ENCODE results near the gene ADGRF4.

Gene ADGRF4, protein sequence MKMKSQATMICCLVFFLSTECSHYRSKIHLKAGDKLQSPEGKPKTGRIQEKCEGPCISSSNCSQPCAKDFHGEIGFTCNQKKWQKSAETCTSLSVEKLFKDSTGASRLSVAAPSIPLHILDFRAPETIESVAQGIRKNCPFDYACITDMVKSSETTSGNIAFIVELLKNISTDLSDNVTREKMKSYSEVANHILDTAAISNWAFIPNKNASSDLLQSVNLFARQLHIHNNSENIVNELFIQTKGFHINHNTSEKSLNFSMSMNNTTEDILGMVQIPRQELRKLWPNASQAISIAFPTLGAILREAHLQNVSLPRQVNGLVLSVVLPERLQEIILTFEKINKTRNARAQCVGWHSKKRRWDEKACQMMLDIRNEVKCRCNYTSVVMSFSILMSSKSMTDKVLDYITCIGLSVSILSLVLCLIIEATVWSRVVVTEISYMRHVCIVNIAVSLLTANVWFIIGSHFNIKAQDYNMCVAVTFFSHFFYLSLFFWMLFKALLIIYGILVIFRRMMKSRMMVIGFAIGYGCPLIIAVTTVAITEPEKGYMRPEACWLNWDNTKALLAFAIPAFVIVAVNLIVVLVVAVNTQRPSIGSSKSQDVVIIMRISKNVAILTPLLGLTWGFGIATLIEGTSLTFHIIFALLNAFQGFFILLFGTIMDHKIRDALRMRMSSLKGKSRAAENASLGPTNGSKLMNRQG

DNA sequence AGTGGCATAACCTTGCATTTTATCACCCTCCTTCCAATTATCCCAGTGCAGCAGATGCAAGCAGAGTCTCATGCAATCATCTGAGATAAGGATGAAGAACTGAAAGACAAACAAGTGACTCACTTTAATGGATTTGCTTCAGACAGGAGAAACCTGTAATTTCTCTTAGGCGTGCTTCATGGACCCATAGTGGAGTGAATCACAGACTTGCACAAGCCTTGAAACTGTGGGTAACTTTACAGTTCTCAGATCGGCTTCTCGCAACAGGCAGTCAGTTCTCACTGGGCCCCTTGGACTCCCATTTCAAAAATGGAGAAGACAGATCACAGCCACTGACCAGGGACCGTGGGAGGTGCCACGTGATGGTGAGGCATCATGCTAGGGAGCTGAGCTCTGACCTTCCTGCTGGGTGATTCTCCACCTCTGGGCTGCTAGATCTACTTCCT lies at the start of gene ADGRF4:
TSS of gene ADGRF4 (plus strand) at position 239 of the 446 bp plus-strand sequence. CDS start 8,666 bp downstream, outside the sequence.
- DNase-seq (ENCODE audit: low spot score), result no peak

DNA sequence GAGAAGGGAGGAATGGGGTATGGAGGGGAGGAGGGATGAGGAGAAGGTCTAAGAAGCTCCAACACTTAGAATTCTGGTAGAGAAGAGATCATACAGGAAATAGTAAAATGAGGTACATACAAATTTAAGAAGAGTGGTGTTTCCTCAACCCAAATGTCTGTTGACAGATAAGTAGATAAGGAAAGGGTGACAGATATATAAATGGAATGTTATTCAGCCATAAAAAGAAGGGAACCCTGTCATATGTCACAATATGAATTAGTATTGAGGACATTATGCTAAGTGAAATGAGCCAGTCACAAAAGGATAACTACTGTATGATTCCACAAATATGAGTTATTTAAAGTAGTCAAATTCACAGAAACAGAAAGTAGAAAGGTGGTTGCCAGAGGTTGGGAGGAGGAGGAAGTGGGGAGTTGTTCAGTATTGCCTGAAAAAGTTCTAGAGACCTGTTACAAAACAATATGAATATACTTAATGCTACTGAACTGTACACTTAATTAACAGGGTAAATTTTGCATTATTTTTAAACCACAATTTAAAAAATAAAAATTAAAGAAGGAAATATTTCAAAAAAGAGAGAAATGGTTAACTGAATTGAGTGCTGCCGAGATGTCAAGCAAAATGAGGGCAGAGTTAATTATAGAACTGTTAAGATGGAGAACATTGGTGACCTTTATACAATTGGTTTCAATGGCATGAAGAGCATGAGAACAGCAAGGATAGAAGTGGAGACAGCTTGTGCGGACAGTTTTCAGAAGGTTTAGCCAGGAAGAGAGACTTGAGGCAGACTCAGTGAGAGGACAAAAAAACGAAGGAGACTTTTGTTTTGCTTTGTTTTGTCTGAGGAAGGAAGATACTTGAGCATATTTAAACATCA lies 47.6 kb upstream of the ADGRF4 start:
- no peak for DNase-seq (ENCODE audit: low spot score)

DNA sequence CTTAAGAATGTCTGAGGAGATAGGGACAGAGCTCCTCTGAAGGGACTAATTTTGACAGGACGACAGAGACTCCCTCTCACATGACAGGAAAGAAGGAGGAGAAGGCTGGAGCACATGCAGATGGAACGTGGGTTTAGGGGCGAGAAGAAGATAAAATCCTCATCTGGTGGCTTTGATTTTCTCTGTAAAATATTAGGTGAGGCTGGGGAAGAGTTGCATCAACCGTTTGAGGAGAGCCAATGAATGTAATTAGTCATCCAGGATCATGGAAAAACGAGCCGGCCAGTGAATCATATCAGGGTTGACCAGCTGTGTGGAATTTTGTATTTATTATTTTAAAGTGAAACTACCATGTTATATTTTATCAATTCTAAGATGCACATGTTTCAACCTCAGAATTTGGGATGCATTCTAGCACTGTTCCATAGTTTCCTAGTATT lies 46.9 kb upstream of the ADGRF4 start:
- DNase-seq (ENCODE audit: low spot score), result peak; percentile 39

DNA sequence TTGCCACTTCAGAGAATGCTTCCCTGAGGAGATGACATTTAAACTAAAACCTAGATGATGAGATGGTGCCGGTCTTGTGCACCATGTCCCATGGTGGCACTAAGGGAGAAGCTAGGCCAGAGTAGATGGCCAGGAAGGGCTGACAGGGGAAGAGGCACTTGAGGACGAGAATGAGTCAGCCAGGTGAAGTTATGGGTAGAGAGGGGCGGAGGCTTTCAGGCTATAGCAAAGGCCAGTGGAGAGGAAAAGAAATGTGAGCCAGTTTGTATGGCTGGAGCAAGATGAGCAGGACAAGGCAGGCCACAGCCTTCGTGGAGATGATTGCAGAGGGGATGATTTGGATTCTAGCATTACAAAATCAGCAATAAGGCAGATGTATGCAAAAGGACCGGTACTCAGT lies 44.7 kb upstream of the ADGRF4 start:
- DNase-seq (ENCODE audit: low spot score), result no peak

DNA sequence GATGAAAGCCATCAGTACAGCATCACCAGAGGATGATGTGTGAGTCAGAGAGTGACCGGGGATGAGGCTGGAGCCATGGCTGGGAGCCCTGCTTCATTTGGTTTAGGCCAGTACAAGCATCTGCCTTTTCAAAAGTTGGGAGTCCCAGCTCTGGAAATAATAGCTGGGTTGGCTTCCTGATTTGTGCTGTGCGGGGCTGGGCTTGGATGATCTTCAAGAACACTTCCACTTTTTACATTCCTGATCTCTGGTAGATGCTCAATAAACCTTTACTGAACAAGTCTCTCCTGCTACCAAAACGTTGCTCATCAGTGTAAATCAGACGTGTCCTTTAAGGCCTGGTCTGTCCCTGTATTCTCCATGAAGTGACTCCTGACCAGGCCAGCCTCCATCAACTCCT lies 44.1 kb upstream of the ADGRF4 start:
- no peak for DNase-seq (ENCODE audit: low spot score)

DNA sequence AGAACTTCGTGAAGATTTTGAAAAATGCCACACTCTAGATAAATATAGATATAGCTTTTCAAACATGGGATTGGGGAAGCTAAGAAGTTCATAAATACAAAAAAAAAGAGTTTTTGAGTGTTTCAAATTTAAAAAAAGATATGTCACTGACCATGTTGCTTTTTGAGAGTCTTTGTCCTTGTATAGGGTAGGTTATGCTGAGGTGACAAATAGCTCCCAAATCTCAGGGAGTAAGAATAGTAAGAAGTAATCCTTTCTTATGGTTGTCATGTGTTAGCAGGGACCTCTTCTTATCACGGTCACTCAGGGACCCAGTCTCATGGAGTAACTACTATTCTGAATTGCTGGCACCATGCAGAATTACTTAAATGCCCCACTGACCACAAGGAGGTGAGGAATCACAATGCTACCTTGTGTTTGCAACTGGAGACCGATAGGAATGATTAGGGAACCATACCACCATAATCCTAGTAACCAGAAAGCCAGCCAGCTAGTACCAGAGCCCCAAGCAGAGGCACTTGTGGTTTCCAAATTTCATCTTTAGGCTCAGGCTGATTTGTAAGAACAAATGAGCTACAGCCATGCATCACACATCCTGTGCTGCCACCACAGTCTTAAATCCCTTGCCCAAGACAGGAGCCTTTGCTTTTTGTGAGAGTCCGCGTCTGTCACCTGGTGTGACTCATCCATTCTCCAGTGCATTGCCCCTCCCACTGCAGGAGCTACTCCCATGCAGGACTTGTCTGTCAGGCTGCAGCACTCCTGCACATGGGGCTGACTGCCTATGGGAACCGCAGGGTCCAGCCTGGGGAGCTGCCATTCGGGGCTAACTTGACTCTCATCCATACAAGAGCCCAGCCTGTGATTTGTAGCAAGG lies 42.4 kb upstream of the ADGRF4 start:
- peak; percentile 63 for DNase-seq (ENCODE audit: low spot score)

DNA sequence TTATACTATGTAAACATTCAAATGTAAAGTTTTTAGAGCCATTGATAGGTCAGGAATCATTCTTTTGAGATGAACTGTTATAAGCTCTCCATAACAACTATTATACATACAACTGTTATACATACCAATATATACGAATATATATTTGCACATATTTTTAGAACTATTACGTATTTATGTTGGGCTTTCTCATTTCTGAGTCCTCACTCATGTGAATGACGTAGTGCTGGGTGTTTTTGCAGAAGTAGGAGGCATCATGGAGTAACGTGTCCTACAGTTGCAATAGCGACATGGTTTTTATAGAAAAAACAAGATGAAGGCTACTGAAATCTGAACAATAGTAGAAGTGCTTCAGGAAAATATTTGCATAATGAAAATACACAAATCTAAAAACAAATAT lies 36.4 kb upstream of the ADGRF4 start:
- no peak for DNase-seq (ENCODE audit: low spot score)

DNA sequence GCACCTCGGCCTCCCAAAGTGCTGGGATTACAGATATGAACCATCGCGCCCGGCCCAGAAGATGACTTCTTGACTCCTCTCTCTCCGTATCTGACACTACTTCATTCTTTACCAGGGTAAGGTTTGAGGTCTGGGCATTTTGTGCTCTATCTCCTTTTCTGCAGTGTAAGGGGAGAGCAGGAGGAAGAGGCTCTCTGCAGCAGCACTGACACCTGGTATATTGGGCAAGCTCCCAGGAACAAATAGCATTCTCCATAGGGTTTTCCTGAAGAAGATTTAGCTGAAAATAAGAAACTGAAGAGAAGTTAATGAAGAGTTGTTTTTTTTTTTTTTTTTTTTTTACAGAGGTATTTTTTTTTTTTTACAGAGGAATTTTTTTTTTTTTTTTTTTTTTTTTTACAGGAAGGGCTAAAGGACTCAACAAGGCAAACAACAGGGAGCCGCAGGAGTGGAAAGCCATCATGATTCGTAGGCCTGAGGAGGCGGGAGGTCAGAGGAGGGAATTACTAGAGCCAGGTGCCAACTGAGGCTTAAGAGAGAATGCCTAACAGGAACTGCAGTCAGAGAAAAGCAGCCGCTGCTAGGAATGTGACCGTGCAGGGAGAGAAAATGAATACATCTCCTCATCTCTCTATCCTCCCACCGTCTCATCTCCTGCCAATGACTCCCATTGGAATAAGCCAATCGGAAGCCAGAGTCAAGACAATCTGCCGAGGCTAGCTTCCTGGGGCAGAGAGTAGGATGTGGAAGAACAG lies 34.7 kb upstream of the ADGRF4 start:
- no peak for DNase-seq (ENCODE audit: low spot score)

DNA sequence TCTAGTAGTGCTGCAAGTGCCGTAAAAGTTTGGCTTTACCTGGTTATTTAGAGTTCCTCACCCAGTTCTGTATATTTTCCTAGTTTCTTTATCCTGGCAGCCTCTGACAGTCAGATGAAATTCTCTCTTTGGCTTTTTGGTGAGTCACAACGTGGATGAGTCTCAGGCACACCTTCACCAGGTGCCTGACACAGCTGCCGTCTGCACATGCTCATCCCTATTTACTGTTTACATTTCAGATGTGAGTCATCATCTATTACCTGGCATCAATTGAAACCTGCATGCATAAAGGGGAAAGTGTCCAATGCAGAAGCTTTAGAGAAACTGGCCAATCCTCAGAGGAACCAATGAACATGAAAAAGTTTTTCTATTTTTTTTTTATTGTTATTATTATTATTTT lies 33.3 kb upstream of the ADGRF4 start:
- DNase-seq (ENCODE audit: low spot score), result no peak

DNA sequence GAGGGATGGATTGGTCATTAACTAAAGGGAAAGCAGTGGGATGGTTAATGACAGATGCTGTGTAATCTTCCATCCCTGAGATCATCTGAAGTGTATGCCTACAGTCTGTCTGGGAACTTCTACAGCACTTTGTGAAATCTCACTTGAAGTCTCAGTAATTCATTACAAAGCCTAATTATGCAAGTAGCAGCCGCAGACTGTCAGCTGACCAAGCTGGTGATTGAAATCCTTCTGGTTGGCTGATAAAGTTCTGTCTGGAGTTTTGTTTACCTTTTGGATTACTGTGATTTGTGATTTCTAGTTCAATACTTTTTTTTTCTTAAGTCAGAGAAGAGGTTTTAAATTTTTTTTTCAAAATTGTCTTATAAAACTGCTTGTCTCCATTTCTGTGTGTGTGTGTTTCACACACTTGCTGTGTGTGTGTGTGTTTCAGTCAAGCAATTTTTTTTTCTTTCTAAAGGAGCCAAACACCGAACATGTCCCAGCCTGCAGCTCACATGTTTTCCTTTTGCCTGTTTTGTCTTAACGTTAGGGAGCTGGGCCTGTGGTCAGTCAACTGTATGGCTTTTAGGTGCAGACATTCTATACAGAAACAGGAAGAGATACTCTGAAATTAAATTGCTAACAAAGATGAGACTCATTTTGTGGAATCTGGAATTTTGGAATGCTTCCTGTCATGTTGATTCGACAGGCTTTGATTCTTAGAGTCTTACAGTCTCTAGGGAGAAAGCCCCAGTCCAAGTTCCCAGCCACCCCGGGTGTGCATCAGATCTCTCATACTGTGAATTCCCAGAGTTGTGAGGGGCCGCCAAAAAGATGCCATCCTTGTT lies 28.5 kb upstream of the ADGRF4 start:
- no peak for DNase-seq (ENCODE audit: low spot score)

DNA sequence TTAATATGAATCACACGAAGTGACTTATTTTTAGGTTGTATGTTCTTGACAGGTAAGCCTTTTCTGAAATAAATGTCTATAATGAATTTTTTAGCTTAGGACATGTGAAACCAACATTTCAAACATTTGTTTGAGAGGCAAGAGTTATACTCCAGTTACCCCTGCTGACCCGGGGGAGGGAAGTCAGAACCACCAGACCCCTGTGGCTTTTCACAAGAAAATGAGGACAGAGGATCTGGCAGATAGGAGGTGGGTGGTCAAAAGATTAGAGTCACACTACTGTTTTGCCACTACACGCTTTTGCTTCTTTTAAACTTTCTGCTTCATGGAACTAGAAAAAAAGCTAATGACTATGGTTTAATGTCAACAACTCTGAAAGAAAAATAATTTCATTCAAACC lies 27.5 kb upstream of the ADGRF4 start:
- no peak for DNase-seq (ENCODE audit: low spot score)

DNA sequence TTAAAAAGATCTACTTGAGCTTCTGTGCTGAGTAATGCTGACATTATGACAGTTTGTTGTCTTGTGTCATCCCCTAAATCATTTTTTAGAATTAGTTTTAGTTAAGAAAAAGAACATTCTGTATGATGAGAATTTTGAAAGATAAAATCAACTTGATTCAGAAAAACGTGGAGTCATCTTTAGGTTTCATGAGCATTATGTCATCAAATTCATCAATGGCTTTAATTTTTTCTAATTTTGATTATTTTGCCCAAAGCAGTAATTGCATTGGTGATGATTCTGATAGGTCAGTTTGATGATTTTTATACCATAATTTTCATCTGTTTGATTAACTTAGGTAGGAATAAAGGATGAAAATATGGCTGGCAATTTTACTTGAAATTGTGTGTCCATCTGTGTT lies 26.6 kb upstream of the ADGRF4 start:
- DNase-seq (ENCODE audit: low spot score), result no peak

DNA sequence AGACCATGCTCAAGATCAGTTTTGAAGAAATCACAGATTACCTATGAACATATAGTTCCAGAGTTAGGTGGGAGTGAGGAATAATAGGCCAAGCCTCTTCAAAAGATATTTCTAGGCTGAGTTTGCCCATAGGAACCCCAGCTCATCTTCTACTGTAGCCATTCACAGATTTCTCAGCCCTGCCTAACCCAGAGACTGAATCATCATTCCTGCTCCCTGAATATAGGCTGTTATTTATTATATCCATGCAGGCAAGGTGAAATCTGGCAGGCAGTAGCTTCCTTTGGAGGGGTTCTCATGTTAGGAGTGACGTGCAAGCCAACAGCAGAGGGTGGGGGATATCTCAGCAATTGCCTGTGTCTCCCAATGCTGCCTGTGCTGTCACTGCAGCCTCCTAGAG lies 25.6 kb upstream of the ADGRF4 start:
- no peak for DNase-seq (ENCODE audit: low spot score)

DNA sequence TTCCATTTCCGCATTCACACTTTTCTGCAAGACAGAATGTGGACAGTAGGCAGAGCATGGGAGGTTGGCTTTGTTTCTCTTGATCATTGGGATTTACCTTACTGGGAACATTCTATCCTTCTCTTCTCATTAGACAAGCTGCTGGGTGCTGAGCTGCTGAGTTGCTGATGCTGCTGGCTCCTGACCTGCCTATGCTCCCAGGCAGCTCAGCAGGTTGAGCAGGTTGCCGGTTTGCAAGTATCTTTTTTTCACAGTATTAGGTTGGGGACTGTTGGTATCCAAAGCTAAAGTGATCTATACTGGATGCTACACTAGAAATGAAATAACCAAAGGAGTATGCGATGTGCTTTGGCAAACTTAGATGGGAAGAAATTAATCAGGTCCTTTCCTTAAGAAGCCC lies 23.7 kb upstream of the ADGRF4 start:
- DNase-seq (ENCODE audit: low spot score), result no peak

DNA sequence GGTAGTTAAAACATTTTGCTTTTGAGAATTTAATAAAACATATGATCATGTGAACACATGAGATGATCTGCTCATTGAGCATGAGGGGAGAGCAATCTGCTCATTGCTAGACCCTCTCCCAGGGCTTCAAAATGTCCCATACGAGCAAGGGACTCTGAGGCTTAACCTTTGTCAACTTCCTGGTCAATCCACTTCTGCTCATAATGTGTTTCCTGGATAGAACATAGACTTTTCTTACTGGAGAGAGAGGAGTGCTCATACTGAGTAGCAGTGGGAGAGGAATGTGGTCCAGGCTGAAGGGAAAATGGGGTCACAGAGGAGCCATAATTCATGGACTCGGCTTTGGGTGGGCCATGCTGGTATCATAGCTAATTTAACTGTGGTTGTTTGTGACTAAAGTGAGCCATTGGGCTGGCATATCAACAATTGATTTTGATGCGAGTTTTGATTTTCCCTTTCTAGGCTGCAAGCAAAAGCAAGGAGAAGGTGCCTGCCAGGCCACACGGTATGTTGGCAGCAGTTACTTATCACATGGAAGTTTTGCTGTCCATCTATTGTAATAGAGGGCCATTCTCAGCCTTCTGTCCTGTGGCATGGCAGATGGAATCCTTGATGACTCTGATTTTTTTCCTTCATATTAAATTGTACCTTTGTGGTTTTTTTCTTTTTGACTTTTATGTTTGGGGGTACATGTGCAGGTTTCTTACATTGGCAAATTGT lies 20.8 kb upstream of the ADGRF4 start:
- DNase-seq (ENCODE audit: low spot score), result no peak

DNA sequence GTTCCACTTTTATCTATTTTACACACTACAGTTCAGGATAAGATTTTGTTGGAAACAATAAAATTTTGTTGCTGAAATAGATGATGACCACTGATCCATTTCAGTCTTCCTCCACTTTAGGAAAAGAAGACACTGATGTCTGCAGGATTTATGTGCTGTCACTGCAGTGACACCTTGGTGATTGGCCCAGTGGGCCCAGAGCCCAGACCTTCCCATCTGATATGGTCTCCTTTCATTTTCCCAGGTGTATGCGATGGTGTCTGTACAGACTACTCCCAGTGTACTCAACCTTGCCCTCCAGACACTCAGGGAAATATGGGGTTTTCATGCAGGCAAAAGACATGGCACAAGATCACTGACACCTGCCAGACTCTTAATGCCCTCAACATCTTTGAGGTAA lies 19.6 kb upstream of the ADGRF4 start:
- no peak for DNase-seq (ENCODE audit: low spot score)

DNA sequence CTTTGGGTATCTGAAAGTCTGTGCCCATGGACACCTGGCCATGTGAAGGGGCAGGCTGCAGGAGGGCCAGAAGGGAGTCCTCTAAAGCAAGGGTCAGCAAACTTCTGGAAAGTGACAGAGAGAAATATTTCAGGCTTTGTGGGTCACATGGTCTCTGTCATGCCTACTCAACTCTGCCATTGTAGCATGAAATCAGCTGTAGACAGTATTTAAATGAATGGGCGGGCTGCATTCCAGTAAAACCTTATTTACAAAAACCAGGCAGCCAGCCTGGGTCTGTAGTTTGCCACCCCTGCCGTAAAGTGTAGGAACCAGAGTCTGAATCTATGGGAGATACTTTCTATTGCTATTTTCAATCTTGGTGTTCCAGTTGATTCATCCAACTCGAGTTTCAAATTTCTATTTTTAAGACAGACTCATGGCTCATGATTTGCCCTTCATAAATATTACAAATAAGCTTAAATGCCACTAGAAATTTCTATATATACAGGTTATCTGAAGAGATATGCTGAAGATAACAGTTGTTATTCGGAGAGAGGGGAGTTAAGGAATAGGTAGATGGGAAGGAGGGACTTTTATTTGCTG lies 19.0 kb upstream of the ADGRF4 start:
- DNase-seq (ENCODE audit: low spot score), result no peak

DNA sequence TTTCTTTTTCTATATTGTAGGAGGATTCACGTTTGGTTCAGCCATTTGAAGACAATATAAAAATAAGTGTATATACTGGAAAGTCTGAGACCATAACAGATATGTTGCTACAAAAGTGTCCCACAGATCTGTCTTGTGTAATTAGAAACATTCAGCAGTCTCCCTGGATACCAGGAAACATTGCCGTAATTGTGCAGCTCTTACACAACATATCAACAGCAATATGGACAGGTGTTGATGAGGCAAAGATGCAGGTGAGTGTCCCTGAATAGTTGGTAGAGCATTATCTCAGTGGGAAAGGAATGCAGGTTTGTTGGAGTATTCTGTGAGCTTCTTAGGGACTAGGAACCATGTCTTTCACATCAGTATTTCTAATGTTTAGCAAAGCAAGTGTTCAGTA lies 18.3 kb upstream of the ADGRF4 start:
- DNase-seq (ENCODE audit: low spot score), result no peak

DNA sequence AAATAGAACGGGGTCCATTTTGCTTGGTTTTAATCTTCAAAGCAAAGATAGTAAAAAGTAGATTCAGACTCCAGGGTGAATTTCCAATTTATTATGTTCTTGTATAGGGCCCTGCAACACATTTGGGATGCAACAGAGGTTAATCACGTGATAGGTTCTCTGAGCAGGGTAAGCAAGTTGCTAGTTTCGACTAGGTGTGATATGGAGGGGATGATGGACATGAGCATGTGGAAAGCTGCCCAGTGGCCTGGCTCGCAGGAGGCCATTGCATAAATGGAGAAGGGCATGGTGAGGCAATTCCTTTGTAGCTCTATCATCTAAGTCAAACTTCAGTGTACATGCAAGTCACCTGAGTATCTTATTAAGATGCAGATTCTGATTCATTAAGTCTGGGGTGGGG lies 17.7 kb upstream of the ADGRF4 start:
- no peak for DNase-seq (ENCODE audit: low spot score)
